Left colon (tissue), 2 donors: ENCODE data around the gene BDH1. TPM values are rescaled to one million over a fixed set of nuclear protein-coding genes. Genes with fewer than 3 reads are reported as not detected.
A peak's percentile ranks its signal among the peaks of the same experiment; 100 is the strongest.

ENCODE experiments used
- ATAC-seq: fragments of 200-7000 bp; cut with Tn5 transposase; one replicate; pipeline ENCODE4 v1.9.1; 2020; ENCODE audit warnings: mild to moderate bottlenecking, moderate library complexity
- DNase-seq, 2 donors: peaks; one replicate each; pipeline ENCODE4 v3.0.0-alpha.2; 2020
- intact Hi-C, 2 donors: fragments of 100-400 bp; cut with DNase I in 1 of 2; cut with micrococcal nuclease in 1 of 2; formaldehyde crosslinking; loops; one replicate each; pipeline versions ENCODE4 v1.11.2 to v1.14.0; 2022; cut with DNase I, micrococcal nuclease
- total RNA-seq, 2 donors: library from RNA; stranded (reverse); fragmentation: NEBNext Ultra II Directional; extraction: Animal tissue kit (Norgen Biotek cat#: 25700); gene quantifications; one replicate each; pipeline ENCODE4 v1.2.1, GENCODE V29; 2021
- donor health status: DM: no; HTN: no; CAD: no.
- donor health status: DM: yes; HTN: yes; CAD: no.

BDH1 gene
- total RNA-seq, 2 donors from 2014 or later: 161 to 208 TPM

DNA sequence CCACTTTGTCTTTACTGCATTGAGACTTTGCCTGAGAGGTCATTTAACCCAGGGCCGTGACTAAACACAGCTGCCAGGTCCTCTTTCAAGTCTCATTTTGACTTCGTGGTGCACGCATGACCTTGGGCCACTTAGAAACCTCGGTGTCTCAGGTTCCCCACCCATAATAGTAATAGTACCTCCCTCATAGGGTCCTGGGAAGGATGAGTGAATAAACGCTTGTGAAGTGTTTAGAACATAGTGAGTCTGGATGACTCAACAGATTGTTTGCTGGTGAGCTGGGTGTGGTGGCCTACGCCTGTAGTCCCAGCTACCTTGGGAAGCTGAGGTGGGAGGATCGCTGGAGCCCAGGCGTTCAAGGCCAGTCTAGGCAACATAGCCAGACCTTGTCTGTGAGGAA, 56.3 kb downstream of the BDH1 start:
- DNase-seq (peak; percentile 62 to 84), ATAC-seq (peak; percentile 45)
- intact Hi-C loops: no loop called here

DNA sequence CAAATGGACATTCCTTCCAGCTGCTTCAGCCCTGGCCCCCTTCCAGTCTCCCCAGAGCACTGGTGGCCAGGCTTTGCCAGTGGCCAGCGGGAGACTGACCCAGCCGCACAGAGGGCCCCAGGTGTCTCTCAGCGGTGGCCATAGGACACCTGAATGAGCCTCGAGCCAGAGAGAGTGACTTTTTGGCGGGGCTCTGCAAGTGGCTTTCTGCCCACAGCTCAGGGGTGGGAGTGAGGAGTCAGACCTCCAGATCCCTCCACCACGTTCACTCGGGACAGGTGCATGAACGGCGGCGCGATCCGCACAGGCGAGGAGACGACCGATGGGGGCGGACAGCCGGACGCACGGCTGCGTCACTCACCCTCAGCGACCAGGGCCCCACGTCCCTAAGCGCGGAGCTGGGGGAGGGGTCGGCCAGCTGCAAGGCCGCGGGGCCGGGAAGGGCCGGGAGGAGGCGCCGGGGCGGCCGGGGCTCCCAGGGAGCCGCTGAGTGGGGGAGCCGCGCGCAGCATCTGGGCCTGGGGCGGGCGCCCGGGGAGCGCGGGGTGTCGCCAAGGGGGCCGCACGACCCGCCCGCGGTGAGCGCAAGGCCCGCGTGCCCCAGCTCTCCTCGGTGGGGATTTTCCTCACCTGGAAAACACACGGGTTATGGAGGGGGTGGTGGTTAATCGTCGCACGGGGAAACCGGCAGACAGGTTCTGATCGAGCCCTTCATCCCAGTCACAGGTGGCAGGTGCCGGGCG, 57.1 kb downstream of the BDH1 start:
- intact Hi-C loops: no loop called here
- no peak for ATAC-seq
- no peak for DNase-seq

DNA sequence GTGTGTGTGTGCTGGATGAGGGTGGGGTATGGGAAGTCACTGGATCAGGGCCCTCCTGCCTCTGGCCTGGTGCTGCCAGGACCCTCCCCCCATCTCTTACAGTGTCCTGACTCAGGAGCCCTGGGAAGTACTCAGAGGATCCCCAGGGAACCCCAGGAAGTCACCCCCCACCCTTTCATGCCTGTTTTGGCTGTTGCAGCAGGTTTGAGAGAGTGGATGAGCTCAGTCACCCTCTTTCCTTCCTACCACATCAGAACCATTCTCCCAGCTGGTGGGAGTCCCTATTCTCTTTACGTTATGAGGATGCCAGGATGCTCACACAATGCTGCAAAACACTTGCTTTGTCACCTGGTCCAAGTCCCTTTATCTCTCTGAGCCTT, 59.0 kb downstream of the BDH1 start:
- ATAC-seq (no peak), DNase-seq (no peak)
- intact Hi-C loops: no loop called here

DNA sequence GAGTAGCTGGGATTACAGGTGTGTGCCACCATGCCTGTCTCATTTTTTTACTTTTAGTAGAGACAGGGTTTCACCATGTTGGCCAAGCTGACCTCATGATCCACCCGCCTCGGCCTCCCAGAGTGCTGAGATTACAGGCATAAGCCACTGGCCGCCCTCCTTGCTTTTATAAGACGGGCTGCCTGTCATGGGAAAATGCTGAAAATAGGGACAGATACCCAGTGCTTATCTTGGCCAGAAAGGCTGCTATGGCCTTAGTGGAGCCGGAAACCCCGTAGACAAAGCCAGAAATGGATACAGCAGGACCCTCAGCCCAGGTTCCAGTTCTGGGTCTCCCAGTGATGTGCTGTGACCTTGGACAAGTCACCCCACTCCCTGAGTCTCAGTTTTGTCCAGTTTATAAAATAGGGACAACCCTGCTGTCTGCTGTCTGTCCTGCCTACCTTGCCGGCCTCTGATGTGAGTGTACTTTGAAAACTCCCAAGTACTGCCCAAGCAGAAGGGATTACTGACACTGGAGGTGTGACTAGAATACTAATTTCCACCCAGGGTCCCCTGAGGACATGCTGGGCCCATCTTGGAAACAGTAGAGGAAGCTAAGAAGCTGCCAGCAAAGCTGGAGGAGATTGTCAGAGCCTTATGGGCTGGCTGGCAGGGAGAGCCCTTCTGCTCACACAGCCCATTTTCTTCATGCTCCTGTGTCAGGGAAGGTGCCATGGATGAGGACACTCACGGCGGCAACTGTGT, 59.6 kb downstream of the BDH1 start:
- no peak for DNase-seq
- intact Hi-C loops: no loop called here

DNA sequence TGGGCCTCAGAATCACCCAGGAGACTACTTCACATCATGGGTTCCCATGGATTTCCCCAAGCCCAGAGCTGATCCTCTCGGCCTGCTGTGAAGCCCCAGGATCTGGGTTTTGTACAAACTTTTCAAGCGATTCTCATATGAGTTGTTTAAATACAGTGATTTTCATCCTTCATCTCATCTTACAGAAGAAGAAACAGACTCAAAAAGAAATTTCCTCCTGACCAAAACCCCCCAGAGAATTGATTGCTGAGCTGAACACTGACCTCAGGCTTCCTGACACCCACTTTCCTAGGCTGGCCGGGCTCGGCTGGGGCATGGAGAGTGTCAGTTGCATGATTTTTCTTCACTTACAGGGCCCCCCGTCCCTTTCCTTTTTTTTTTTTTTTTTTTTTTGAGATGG, 60.3 kb downstream of the BDH1 start:
- DNase-seq: no peak
- intact Hi-C loops: no loop called here
- ATAC-seq: no peak

More for the DNA sequence above, 59.6 kb downstream of the BDH1 start:
- ATAC-seq: no peak

DNA sequence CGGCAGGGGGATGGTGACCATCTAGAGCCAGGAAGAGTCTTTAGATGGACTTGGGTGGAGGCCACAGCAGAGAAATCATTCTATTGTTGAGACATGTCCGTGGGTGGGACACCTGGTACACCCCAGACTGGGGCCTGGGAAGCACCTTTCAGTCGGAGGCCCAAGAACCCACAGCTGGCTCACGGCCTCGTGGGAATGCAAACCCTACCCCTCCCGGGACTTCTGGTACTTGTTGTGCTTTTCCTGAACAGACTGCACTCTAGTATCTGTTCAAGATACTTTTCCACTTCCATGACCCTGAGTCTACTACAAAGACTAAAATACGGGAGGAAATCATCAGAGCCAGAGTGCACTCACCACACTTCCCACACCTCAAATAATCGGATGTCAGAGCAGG, 60.7 kb downstream of the BDH1 start:
- no peak for DNase-seq
- intact Hi-C loops: no loop called here
- ATAC-seq: no peak

DNA sequence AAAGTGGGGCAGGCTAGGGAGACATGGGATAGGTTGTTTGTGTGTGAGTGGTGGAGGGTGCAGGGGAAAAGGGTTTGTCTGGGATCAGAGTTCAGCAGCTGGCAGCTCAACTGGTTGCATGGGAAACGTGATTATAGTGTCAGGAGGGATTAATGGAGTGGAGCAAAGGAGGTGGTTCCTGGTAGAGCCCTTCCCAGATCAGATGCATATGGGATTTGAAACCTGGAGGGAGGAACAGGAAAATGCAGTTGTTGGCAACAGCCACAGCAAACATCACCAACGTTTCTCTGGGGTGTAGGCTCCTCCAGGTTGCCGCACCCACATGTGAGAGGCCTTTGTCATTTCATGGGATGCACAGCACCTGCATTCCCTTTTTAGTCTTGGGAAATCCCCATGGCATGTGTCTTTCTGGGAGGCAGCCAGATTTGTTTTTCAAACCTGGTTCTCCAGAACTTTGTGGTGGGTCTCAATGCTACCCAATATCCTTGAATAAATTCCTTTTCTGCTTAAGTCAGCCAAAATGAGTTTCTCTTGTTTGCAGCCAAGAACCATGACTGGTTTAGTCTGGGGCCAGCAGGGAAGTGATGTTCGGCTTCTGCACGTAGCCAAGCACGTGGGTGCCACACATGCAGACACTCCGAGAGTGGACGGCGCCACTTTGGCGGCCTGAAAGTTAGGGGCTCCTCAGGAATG, 61.3 kb downstream of the BDH1 start:
- intact Hi-C loops: no loop called here
- ATAC-seq (peak; percentile 89), DNase-seq (peak; percentile 61 to 88)

DNA sequence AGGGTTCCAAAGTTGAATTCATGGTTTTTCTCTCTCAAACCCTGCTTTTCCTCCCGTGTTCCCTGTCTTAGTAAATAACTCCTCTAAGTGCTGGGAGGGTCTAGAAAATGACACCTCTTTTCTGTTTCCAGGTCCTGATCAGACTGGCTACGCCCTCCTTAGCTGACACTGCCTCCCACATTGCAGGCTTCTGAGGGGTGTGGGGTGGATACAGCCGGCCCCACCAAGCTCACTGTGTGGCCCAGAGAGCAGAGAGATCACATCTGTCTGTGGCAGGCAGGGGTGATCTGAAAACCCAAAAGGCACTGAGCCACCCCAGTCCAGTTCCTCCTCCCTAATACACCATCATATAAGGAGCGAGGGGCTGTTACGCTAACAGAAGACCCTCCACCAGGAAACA, 62.7 kb downstream of the BDH1 start:
- DNase-seq (no peak), ATAC-seq (no peak)
- intact Hi-C loops: no loop called here

DNA sequence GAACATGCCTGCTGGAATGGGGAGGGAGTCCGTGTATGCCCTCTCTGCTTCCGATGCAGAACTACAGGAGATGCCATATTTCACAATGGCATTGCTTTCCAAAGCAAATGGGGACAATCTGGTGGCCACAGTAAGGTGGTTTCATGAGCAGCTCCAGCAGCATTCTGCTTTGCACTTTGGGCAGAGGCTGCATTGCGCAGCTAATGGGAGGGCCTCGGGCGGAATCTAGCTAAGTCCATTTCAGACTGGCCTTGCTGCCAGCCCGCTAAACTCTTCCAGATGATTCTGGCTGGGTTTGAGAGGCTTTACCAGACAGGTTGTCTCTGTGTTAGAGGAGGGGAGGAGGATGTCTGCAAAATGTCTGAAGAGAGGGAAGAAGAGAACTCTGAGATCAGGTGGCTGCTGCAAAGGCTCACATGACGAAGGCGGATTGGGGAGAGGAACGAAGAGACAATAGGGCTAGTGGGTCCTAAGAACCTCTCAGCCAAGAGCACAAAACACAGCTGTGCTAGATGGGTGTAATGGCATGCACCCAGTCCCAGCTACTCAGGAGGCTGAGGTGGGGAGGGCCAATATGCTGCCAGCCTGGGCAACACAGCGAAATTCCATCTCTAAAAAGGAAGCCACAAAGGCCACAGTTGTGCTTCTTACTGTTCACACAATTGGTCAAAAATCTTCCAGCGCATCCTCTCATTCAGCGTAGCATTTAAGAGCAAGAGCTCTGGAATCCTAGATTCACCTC, 63.7 kb downstream of the BDH1 start:
- intact Hi-C loops: no loop called here
- DNase-seq: no peak
- ATAC-seq: no peak

DNA sequence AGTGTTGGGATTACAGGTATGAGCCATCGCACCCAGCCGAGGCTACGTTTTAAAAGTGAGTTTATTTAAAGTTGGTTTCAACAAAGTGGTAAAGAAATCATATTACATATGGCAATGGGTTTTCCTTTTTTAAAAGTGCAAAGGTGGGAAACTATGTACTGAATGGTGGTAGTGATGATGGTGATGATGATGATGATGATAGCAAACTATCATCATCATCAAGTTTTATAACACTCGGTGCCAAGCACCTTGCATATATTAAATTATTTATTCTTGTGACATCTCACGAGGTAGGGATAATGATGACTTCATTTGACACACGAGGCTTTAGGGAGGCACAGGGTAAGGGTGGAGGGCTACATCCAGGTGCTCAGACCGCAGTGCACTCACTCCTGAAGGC, 64.3 kb downstream of the BDH1 start:
- intact Hi-C loops: no loop called here
- no peak for DNase-seq
- ATAC-seq: no peak

DNA sequence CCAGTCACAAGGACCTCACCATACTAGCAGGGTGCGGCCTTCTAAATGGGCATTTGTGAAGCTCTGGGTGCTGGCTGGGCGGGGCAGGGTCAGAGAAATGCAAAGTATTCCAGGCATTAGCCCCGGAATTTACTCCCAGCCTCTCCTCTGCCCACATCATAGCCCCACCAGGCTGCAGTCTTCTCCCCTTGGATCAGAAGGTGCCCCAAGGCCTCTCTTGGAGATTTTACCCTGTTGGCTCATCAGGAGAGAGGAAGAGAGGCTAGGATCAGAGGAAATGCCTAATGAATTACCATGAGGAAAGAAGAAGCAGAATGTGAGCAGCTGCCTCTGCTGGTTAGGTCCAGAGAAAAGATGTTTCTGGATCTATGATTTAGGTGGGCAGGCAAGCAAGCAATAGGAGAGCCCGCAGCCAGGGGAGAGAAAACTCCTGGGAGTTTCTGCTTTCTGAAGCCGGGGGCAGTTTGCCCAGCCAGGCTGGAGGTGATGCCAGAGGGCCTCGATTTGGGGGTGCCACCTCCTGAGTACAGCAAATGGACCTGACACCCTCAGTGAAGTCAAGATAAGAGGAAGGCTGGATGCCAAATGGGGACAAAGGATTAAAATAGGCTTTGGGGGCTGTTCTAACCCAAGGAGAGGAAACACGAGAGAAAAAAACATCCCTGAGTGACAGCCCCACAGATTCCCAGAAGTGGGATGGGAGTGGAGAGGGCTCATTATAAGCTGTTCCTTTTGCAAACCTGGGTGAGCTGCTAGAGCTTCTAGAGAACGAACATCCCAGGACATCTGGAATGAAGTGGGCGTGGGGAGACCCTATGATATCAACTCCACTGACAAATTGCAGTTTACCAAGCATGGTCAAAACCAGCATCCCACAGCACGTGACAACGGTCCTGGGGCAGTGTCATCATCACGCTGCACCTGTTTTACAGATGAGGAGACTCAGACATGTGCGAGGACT, 65.4 kb downstream of the BDH1 start:
- intact Hi-C loops: no loop called here
- no peak for ATAC-seq
- no peak for DNase-seq

DNA sequence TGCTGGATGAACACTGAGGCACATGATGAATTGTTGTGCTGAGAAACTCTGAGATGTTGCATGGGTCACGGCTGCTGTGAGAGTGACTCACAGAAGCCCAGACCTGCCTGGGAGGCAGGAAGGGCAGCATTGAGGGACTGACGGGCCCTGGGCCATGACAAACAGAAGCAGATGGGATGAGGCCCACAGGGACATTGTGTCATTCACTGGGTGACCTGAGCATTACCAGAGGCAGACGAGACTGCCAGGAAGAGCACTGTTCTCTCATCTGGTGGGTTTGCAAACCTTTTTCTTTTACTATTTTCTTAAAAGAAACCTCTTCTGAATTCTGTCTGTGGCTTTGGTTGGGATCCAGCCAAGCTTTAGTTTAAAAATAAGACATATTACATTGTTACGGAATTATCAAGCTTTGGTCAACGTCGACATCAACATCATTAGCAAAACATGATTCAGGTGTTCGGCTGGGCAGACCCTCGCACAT, 67.8 kb downstream of the BDH1 start:
- DNase-seq (no peak), ATAC-seq (peak; percentile 40)
- intact Hi-C loops: no loop called here

DNA sequence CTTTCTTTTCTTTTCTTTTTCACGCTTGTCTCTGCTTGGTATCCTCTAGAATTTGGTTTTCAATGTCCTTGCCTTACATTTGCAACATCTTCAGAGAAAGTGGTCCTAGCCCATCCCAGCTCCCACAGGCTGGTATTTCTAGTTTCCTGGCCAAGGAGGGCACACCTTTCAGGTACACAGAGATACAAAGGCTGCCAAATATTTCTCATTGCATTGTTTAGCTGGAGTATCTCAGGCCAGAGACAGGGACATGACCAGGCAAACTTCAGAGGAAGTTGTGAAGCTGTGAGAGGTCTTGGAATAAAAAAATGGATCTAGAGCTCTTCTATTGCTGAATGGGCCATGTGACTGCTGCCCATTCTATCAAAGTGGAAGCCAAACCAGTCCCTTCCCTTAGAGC, 68.9 kb downstream of the BDH1 start:
- intact Hi-C loops: no loop called here
- no peak for ATAC-seq
- no peak for DNase-seq

DNA sequence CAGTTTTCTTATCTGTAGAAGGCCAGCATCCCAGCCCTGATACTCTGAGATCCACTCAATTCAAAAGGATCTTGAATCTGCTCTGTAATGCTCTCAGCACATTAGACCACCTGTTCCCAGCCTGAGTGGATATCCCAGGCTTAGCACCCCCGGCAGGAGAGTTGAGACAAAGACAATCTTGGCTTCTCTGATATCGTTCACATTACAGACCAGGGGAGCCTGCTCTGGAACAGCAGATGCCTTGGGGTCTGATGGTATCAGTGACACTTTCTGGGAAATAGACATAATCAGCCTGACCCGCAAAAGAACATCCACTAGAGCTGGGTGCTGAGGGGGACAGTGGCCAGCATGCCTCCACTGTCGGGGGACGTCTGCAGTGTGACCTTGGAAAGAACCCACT, 70.6 kb downstream of the BDH1 start:
- ATAC-seq (no peak), DNase-seq (no peak)
- intact Hi-C loops: no loop called here

DNA sequence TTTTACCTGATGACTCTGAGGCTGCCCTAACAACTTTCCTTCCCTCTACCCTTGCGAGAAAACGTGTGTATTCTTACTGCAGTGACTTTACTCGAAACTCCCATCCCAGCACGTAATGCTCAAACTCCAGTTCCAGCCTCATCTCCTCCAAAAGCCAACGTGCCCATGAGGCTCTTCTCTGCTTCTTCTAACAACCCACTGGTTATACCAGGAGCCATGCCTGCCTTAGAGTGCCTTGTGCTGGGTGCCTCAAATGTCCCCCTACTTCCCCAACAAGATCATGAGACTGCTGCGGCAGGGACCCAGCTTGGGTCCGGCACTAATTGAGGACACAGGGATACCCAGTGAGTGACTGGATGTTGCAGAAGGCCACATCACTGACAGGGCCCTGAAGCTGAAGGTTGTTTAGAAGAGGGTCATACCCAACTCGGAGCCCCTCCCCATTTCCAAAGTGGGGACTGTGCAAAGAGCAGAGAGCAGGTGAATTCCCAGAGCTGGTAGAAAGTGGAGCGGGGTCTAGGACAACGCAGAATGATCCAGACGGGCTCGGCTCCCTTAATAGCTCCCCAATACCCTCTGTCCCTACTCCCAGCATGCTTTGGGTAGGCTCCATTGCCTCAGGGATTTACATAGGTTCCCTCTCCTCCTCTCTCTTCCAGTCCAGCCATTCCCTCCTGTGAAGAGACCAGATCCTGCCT, 71.4 kb downstream of the BDH1 start:
- ATAC-seq: no peak
- intact Hi-C loops: no loop called here

DNA sequence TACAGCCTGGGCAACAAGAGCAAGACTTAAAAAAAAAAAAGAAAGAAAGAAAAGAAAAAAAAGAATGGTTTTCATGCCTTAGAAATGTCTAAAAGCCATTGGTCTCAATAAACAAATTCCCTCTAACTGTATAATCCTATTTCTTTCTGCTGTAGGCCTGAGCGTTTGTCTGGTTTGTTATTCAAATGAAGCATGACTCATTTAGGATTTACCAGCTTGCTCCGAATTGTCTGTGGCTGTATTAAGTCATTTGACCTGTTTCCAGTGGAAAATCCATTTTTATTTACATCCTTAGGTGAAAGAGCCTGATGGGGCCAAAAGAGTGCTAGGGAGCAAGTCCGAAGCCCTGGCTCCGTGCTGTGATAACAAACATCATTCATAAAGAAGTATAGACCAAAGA, 73.8 kb downstream of the BDH1 start:
- DNase-seq (no peak), ATAC-seq (no peak)
- intact Hi-C loops: no loop called here

More for the DNA sequence above, 71.4 kb downstream of the BDH1 start:
- DNase-seq: no peak

DNA sequence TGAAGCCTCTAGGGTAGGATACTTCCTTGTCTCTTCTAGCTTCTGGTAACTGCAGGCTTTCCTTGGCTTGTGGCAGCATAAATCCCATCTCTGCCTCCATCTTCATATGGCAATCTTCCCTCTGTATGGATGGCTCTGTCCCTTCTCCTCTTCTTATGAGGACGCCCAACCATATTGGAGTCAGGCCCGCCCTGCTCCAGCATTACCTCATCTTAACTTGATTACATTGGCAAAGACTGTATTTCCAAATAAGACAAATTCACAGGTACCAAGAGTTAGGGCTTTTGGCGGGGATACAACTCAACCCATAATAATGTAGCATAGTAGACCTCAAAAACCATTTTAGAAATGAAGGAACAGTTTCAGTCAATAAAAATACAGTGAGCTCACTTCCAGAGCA, 75.4 kb downstream of the BDH1 start:
- ATAC-seq (no peak), DNase-seq (no peak)
- intact Hi-C loops: no loop called here
